Hepatocyte (in vitro differentiated cells): ENCODE measurements around the gene DNAH17.

Experiments
- CTCF ChIP-seq: fragments of 200-600 bp; sonication (generic); IDR thresholded peaks from 2 replicates; pipeline ENCODE4 v1.5.1; 2016; ENCODE audit warnings: antibody characterized with exemption, mild to moderate bottlenecking; ENCODE audit not compliant: poor library complexity
- EZH2 ChIP-seq: fragments of 200-600 bp; sonication (generic); IDR thresholded peaks from 2 replicates; pipeline ENCODE4 v1.6.1; 2016; ENCODE audit warnings: antibody characterized with exemption, mild to moderate bottlenecking, borderline replicate concordance
- EZH2phosphoT487 ChIP-seq: fragments of 200-600 bp; sonication (generic); IDR thresholded peaks from one replicate; pipeline ENCODE4 v1.6.1; 2018; ENCODE audit warnings: antibody characterized with exemption, mild to moderate bottlenecking, low read depth, moderate library complexity; ENCODE audit not compliant: unreplicated experiment, severe bottlenecking

DNA sequence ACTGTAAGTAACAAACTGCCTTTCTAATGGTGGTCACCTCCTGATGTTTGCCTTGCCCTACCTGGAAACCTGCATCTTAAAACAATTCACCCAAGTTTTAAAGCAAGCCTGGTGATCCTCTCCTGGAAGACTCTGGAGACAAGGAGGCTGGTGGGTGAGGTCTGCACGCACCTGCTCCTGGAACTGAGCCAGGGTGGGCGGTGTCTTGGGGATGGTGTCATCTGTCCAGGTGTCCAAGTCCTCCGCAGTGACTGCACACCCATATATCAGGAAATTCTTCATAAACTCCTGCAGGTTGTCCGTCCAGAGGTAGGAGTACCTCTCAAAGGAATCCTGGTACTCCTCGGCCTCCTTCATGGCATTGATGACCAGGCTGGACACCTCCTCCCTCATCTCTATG, 44.9 kb downstream of the DNAH17 start:
- no peak for TF ChIP-seq CTCF
- no peak for TF ChIP-seq EZH2
- TF ChIP-seq EZH2phosphoT487, result no peak
